MM.1S (cell line): ENCODE results near the gene MARVELD3.
"Not testable (repeated sequence)": the region's sequence is repeated elsewhere in the genome, so short reads cannot be mapped to it uniquely, and the experiment has no call there.

Experiments
- DNase-seq: peaks from one replicate; pipeline ENCODE4 v3.0.0-alpha.2; 2015
- H2AFZ ChIP-seq: fragments of 300-600 bp; sonication (generic); 2 replicates; pipeline ENCODE4 v1.6.0; 2016; ENCODE audit warnings: antibody characterized with exemption, low read length
- H3F3A ChIP-seq: fragments of 300-600 bp; sonication (generic); 2 replicates; pipeline ENCODE4 v1.6.1; 2016; ENCODE audit warnings: mild to moderate bottlenecking, antibody characterized with exemption, low read length, moderate library complexity, mixed read lengths; ENCODE audit not compliant: insufficient read depth
- H3K27ac ChIP-seq: fragments of 300-600 bp; sonication (generic); 2 replicates; pipeline ENCODE4 v1.5.1; 2016; ENCODE audit warnings: mild to moderate bottlenecking, low read length
- H3K27me3 ChIP-seq: fragments of 300-600 bp; sonication (generic); replicated peaks from 2 replicates; pipeline ENCODE4 v1.6.0; 2016; ENCODE audit warnings: low read length; ENCODE audit not compliant: insufficient read depth
- H3K36me3 ChIP-seq: fragments of 300-600 bp; sonication (generic); replicated peaks from 2 replicates; pipeline ENCODE4 v1.6.1; 2016; ENCODE audit warnings: mild to moderate bottlenecking, low read length, mixed read lengths; ENCODE audit not compliant: insufficient read depth
- H3K4me1 ChIP-seq: fragments of 300-600 bp; sonication (generic); 2 replicates; pipeline ENCODE4 v1.6.1; 2016; ENCODE audit warnings: low read length, mixed read lengths
- H3K4me2 ChIP-seq: fragments of 300-600 bp; sonication (generic); 2 replicates; pipeline ENCODE4 v1.6.0; 2016; ENCODE audit warnings: low read depth, low read length
- H3K4me3 ChIP-seq: fragments of 300-600 bp; sonication (generic); 2 replicates; pipeline ENCODE4 v1.5.1; 2016; ENCODE audit warnings: low read length, mixed read lengths
- H3K79me2 ChIP-seq: fragments of 300-600 bp; sonication (generic); 2 replicates; pipeline ENCODE4 v1.6.1; 2016; ENCODE audit warnings: mixed run types, low read length, mixed read lengths
- H3K9ac ChIP-seq: fragments of 300-600 bp; sonication (generic); 2 replicates; pipeline ENCODE4 v1.6.1; 2016; ENCODE audit warnings: low read length, mixed read lengths
- H3K9me2 ChIP-seq: fragments of 300-600 bp; sonication (generic); replicated peaks from 2 replicates; pipeline ENCODE4 v1.6.1; 2016; ENCODE audit warnings: mild to moderate bottlenecking, low read length, mixed read lengths; ENCODE audit not compliant: insufficient read depth
- H3K9me3 ChIP-seq: fragments of 300-600 bp; sonication (generic); replicated peaks from 2 replicates; pipeline ENCODE4 v1.6.1; 2016; ENCODE audit warnings: mild to moderate bottlenecking, low read length, mixed read lengths; ENCODE audit not compliant: insufficient read depth
- H4K20me1 ChIP-seq: fragments of 300-600 bp; sonication (generic); 2 replicates; pipeline ENCODE4 v1.6.1; 2016; ENCODE audit warnings: mild to moderate bottlenecking, low read length, moderate library complexity, mixed read lengths; ENCODE audit not compliant: insufficient read depth
- EZH2 ChIP-seq: fragments of 300-600 bp; sonication (generic); optimal IDR thresholded peaks from 2 replicates; pipeline ENCODE3; 2017; ENCODE audit warnings: low read depth, mild to moderate bottlenecking, antibody characterized with exemption, low read length, mixed read lengths
- EZH2phosphoT487 ChIP-seq: fragments of 300-600 bp; sonication (generic); IDR thresholded peaks from 2 replicates; pipeline ENCODE4 v1.6.1; 2018; ENCODE audit warnings: antibody characterized with exemption, low read length
- TF ChIP-seq, protein P1 (sequence below): fragments of 300-600 bp; sonication (generic); IDR thresholded peaks from 2 replicates; pipeline ENCODE4 v1.5.1; 2016; ENCODE audit warnings: antibody characterized with exemption, low read length, mixed read lengths

Gene MARVELD3

DNA sequence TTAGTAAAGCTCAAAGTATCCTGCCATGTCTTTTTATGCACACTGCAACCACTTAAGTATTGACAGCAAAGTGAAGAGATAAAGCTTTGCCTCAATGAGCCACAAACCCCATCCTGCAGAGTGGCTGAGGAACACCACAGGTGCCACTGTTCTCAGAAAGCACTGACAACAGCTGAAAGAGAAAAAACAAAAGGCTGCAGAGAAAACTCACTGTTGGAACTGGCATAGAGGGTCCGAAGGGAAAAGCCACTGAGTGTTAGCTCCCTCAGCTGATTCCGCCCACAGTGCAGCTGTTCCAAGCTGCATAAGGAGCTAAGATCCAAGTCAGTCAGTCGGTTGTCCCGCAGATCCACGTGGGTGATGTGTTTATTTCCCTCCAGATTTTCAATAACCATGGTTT is 50.3 kb downstream of the MARVELD3 start:
- TF ChIP-seq, protein P1, sequence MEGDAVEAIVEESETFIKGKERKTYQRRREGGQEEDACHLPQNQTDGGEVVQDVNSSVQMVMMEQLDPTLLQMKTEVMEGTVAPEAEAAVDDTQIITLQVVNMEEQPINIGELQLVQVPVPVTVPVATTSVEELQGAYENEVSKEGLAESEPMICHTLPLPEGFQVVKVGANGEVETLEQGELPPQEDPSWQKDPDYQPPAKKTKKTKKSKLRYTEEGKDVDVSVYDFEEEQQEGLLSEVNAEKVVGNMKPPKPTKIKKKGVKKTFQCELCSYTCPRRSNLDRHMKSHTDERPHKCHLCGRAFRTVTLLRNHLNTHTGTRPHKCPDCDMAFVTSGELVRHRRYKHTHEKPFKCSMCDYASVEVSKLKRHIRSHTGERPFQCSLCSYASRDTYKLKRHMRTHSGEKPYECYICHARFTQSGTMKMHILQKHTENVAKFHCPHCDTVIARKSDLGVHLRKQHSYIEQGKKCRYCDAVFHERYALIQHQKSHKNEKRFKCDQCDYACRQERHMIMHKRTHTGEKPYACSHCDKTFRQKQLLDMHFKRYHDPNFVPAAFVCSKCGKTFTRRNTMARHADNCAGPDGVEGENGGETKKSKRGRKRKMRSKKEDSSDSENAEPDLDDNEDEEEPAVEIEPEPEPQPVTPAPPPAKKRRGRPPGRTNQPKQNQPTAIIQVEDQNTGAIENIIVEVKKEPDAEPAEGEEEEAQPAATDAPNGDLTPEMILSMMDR = no peak
- TF ChIP-seq EZH2phosphoT487 (no peak), EZH2 (no peak)
- H3K4me1 ChIP-seq = no peaks in the 10 kb centered on the region
- no peaks in the 10 kb centered on the region for H3K27me3 ChIP-seq
- DNase-seq = no peak
- no peaks in the 10 kb centered on the region for H3F3A ChIP-seq
- no peak overlapping the region for H3K9ac ChIP-seq
- no peak overlapping the region for H3K27ac ChIP-seq
- H3K4me2 ChIP-seq = no peak overlapping the region
- no peaks in the 10 kb centered on the region for H3K9me2 ChIP-seq
- H4K20me1 ChIP-seq = no peaks in the 10 kb centered on the region
- no peak overlapping the region for H3K4me3 ChIP-seq
- no peaks in the 10 kb centered on the region for H3K79me2 ChIP-seq
- H2AFZ ChIP-seq = no peak overlapping the region
- no peaks in the 10 kb centered on the region for H3K36me3 ChIP-seq
- H3K9me3 ChIP-seq = no peaks in the 10 kb centered on the region

- Histone ChIP-seq H3K36me3 (no peaks in the 10 kb centered on the region), H3K27me3 (no peaks in the 10 kb centered on the region)
These were observed 55.4 kb downstream of the MARVELD3 start for GRCh38 chr16:71681360-71681759.

GRCh38 chr16:71684280-71684679 is 58.3 kb downstream of the MARVELD3 start:
- not testable (repeated sequence) for H3K27ac ChIP-seq, H4K20me1 ChIP-seq, H3K36me3 ChIP-seq, H3K4me1 ChIP-seq, H3K9me3 ChIP-seq, DNase-seq, H3K27me3 ChIP-seq, H2AFZ ChIP-seq, H3K4me3 ChIP-seq, H3K9ac ChIP-seq, H3K4me2 ChIP-seq, H3K79me2 ChIP-seq, H3K9me2 ChIP-seq, H3F3A ChIP-seq

More at GRCh38 chr16:71681360-71681759, 55.4 kb downstream of the MARVELD3 start:
- no peaks in the 10 kb centered on the region for H3K79me2 ChIP-seq
- no peak overlapping the region for H2AFZ ChIP-seq
- H3K9me2 ChIP-seq = no peaks in the 10 kb centered on the region
- no peak overlapping the region for H3K4me3 ChIP-seq
- H3K9me3 ChIP-seq = no peaks in the 10 kb centered on the region
- H3K4me1 ChIP-seq = no peaks in the 10 kb centered on the region
- no peaks in the 10 kb centered on the region for H4K20me1 ChIP-seq
- no peak overlapping the region for H3K4me2 ChIP-seq
- no peak overlapping the region for H3K27ac ChIP-seq
- no peaks in the 10 kb centered on the region for H3F3A ChIP-seq
- no peak for DNase-seq
- no peak for TF ChIP-seq EZH2phosphoT487
- no peak for TF ChIP-seq EZH2
- TF ChIP-seq, protein P1 = no peak
- H3K9ac ChIP-seq = no peak overlapping the region
